PC-3 (cell line): Measurements from ENCODE around the gene SDK1.

Source experiments
- EZH2 ChIP-seq: fragments of 300-600 bp; sonication (generic); IDR thresholded peaks from one replicate; pipeline ENCODE4 v1.6.1; 2017; ENCODE audit warnings: antibody characterized with exemption, mild to moderate bottlenecking, low read length; ENCODE audit not compliant: unreplicated experiment
- TF ChIP-seq, protein P1 (sequence below): fragments of 300-600 bp; sonication (generic); conservative IDR thresholded peaks from 2 replicates; pipeline ENCODE4 v1.5.1; 2017; ENCODE audit warnings: antibody characterized with exemption, low read depth, mild to moderate bottlenecking, low read length

DNA sequence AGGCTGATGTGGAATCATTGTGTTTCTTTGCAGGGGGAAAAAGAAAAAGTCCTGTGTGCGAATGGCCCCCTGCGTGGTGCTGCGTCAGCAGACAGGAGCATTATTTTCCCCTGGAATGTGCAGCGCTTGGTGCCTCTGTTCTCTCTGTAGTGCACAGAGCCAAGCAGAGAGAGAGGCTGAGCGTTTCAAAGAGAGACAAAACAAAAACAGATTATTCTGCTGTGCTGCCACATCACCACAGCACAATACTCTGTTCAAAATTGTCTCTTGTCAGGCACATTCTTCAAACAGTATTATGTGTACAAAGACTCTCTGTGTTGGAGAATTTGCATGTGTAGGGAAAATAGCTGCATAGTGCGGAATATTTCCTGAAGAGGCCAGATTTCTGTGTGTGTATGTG, 609.0 kb downstream of the SDK1 start:
- TF ChIP-seq, protein P1, sequence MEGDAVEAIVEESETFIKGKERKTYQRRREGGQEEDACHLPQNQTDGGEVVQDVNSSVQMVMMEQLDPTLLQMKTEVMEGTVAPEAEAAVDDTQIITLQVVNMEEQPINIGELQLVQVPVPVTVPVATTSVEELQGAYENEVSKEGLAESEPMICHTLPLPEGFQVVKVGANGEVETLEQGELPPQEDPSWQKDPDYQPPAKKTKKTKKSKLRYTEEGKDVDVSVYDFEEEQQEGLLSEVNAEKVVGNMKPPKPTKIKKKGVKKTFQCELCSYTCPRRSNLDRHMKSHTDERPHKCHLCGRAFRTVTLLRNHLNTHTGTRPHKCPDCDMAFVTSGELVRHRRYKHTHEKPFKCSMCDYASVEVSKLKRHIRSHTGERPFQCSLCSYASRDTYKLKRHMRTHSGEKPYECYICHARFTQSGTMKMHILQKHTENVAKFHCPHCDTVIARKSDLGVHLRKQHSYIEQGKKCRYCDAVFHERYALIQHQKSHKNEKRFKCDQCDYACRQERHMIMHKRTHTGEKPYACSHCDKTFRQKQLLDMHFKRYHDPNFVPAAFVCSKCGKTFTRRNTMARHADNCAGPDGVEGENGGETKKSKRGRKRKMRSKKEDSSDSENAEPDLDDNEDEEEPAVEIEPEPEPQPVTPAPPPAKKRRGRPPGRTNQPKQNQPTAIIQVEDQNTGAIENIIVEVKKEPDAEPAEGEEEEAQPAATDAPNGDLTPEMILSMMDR: no peak
- TF ChIP-seq EZH2: no peak
